ENCODE data around the gene DNLZ.
"Not testable (repeated sequence)": the region's sequence is repeated elsewhere in the genome, so short reads cannot be mapped to it uniquely, and the experiment has no call there.

The DNLZ gene

DNA sequence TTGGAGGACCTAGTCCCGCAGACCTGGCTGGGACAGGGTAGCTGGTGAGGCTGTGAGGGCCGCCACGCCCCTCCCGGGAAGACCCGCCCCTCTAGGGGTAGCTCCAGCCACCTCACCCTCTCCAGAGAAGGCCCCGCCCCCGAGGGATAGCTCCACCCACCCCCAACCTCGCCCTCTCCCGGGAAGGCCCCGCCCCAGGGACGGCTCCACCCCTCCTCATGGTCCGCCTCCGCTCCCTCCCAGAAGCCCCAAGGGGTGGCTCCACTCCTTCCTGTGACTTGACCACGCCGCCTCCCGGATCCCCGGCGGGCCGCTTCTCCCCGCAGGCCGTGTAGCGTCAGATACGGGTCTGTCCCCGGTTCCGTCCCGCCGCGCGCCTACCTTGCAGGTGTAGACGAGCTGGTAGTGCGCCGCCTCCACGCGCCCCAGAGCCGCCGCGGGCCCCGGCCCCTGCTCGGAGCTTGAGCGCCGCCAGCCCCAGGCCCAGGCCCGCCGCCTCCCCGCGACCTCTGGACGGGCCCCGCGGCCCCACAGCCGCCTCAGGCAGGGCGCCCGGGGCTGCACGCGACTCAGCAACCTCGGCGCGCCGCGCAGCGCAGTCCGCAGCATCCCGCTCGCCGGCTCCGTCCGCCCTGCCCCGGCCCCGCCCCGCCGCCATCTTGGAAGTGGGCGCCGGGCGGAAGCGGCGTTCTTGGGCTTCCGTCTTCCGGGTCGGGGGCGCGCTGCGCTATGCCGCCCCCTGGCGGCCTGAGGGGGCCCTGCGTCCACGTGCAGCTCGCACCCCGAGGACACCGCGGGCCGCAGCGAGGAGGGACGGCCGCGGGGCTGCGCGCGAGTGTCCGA, at the start of gene DNLZ:
Gene DNLZ, minus strand, starts transcription at position 639 of the 843 bp plus-strand sequence. Its CDS starts 30 bp downstream, at position 609.
- DNase-seq (ENCODE audit: low read depth in 2 of 3, low spot score in 2 of 3): peak; percentile 85 to 94 (median 90)

- DNase-seq (ENCODE audit: low read depth in 2 of 3, low spot score in 2 of 3): no peak
Measured at GRCh38 chr9:136412962-136413361, 49.4 kb upstream of the DNLZ start.

- no peak for DNase-seq (ENCODE audit: low read depth in 2 of 3, low spot score in 2 of 3)
Measured at GRCh38 chr9:136411378-136411777, 47.8 kb upstream of the DNLZ start.

DNA sequence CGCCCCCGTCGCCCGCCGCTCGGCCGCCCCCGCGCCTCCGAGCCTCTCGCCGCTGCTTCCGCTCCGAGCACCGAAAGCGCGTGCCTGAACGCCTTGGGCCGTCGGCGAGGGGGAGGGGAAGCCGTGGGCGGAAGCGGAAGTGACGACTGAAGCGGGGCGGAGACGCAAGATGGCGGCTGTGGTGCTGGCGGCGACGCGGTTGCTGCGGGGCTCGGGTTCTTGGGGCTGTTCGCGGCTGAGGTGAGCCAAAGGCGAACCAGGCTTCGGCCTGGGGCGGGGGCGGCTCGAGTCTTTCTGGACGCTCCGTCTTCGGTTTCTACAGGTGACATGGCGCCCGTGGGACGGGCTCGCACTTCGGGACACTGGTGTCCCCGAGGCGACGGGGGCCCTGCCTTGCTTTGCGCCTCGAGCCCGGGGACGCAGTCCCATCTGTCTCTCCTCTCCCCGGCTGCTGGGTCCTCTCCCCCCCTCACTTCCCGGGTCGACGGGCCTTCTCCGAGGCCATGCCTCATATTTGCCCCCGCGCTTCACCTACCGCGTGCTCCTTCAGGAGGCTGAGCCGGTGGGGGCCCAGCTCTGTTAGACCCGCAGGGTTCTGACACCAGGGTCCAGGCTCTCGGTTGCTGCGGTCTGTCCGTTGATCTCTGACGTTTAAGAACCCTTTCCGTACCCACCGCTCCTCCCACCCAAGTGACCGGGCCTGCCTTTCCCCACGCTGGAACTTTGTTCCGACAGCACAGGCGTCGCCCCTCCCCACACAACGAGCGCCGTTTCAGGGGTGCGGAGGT, 47.1 kb upstream of the DNLZ start, which contains the start of the genes ENTR1 and PMPCA:
Gene ENTR1, minus strand, starts transcription at position 115 of the 788 bp plus-strand sequence. CDS start 217 bp downstream, outside the sequence.
Gene PMPCA, plus strand, starts transcription at position 159 of the 788 bp plus-strand sequence. Its CDS starts 11 bp downstream, at position 170.
- peak; percentile 87 to 99 (median 98) for DNase-seq (ENCODE audit: low read depth in 2 of 3, low spot score in 2 of 3)

DNA sequence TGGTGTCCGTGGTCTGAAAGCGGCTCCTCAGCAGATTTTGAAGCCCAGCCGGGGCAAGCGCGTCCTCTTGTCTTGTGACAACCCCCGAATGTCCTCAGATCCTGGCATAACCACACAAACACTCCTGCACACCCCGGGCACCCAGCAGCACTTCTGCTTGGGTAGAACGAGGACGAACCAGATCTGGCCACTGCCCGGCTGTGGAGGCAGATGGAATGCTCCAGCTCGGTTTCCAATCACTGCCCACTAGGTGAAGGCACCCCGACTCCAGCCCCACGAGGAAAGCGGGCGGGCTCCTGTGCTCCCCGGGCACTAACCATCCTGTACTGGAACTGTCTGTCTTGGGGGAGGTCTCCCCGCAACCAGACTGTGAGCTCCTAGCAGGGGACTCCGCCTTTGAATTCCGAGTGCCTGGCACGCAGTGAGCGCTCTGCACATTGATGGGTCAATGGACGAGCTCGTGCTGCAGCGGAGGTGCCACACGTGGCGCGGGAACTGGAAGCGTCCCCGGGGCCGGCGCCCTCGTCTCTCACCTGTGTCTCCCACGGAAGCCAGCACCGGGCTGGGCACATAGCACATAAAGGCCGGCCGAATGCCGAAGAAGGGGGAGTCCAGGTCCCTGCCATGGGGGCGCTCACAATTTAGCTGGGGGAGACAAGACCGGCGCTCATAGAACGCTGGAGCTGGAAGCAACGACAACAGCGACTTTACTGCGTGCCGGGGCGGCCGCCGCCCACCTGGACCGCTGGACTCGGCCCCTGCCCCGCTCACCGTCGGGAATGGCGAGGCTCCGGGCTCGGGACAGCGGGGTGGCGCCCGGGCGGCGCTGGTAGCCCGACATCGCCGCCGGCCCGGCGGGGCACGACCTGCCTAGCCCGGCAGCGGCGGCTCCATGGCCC, 46.3 kb upstream of the DNLZ start:
- no peak for DNase-seq (ENCODE audit: low read depth in 2 of 3, low spot score in 2 of 3)

DNA sequence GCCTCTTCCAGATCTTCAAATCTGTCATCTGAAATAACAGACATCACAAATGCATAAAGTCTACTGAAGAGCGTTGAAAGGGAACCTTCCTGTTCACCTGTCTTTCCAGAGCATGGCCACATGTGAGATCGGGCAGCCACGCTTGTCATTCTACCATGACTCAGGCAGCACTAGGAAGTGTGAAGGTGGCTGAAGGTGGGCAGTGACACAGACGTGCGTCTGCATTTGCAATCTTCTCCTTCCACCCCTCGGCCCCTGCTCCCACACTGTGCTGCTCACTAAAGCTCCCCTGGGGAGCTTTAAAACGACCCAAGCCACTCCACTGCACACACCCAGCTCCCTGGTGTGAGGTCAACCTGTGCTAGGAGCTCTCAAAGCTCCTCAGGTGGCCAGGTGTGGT, 44.4 kb upstream of the DNLZ start:
- DNase-seq (ENCODE audit: low read depth in 2 of 3, low spot score in 2 of 3): no peak

GRCh38 chr9:136407061-136407460, 43.5 kb upstream of the DNLZ start:
- DNase-seq (ENCODE audit: low read depth in 2 of 3, low spot score in 2 of 3): not testable (repeated sequence)

DNA sequence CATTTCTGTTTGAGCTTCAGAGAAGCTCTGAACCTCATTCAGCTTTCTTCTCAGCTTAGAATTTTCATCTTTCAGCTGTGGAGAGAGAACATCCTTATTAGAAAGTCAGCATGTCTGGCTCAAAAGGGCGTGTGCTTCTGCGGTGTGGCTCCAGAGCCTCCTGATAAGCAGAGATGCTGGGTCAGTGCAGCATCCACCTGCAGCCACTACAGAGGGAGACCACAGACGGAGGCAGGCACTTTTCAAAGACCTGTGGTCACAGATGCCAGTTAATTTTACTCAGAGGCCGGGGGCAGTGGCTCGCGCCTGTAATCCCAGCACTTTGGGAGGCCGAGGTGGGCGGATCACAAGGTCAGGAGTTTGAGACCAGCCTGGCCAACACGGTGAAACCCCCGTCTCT, 42.4 kb upstream of the DNLZ start:
- DNase-seq (ENCODE audit: low read depth in 2 of 3, low spot score in 2 of 3): not testable (repeated sequence)

GRCh38 chr9:136405481-136405880, 41.9 kb upstream of the DNLZ start:
- DNase-seq (ENCODE audit: low read depth in 2 of 3, low spot score in 2 of 3): no peak

GRCh38 chr9:136404801-136405136, 41.2 kb upstream of the DNLZ start:
- DNase-seq (ENCODE audit: low read depth in 2 of 3, low spot score in 2 of 3): no peak

- DNase-seq (ENCODE audit: low read depth in 2 of 3, low spot score in 2 of 3): peak in 1 of 3 experiments; percentile 12
Measured at GRCh38 chr9:136403915-136404800, 40.6 kb upstream of the DNLZ start.

- peak; percentile 38 to 62 (median 46) for DNase-seq (ENCODE audit: low read depth in 2 of 3, low spot score in 2 of 3)
Measured at GRCh38 chr9:136403538-136403914, 40.0 kb upstream of the DNLZ start.

GRCh38 chr9:136402067-136402466, 38.5 kb upstream of the DNLZ start:
- DNase-seq (ENCODE audit: low read depth in 2 of 3, low spot score in 2 of 3): no peak

GRCh38 chr9:136401173-136401922, 37.8 kb upstream of the DNLZ start:
- DNase-seq (ENCODE audit: low read depth in 2 of 3, low spot score in 2 of 3): no peak

GRCh38 chr9:136400038-136400834, 36.7 kb upstream of the DNLZ start, which contains the start of gene SNAPC4:
Gene SNAPC4, minus strand, starts transcription at chr9:136400170. Its CDS starts 1,742 bp downstream, at chr9:136398428.
- DNase-seq (ENCODE audit: low read depth in 2 of 3, low spot score in 2 of 3): peak; percentile 67 to 74 (median 74)

GRCh38 chr9:136399176-136400037, 35.9 kb upstream of the DNLZ start:
- DNase-seq (ENCODE audit: low read depth in 2 of 3, low spot score in 2 of 3): no peak

GRCh38 chr9:136398286-136398685, 34.7 kb upstream of the DNLZ start:
- DNase-seq (ENCODE audit: low read depth in 2 of 3, low spot score in 2 of 3): no peak

Data from activated CD8-positive, alpha-beta memory T cell treated with anti-CD3 and anti-CD28 coated beads for 48 hours (primary cell).